ENCODE data around the gene PIK3R1. TPM values are rescaled to one million over a fixed set of nuclear protein-coding genes. Genes with fewer than 3 reads are reported as not detected.

Gene PIK3R1
- total and polyA plus RNA-seq, 4 donors = 73.3 to 123 (median 88.3) TPM

DNA sequence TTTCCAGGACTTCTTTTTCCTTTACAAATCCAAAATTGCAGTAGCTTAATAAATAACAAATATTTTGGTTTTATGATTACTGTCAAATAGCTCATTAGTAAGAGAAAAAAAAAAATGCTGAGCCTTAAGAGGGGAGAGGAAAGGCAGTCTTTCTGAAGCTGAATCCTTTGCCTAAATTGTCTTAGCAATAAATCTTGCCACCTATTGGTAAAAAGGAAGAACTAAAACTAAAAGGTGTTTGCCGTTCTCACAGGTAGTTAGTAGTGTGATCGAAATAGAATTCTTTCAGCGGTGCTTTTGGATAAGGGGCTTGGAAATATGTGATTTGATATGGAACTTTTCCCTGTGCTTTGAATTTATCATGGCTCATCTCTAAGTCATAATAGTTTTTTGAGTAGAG, 31.2 kb downstream of the PIK3R1 start:
- WGBS (ENCODE audit: insufficient coverage) = 94% methylated on average over 2 of the region's 3 CpGs
- H3K27ac ChIP-seq (ENCODE audit: low read depth, low read length) = no peak overlapping the region
- no peaks in the 10 kb centered on the region for H3K9me3 ChIP-seq (ENCODE audit: control insufficient read depth, insufficient read depth, low read length)
- peaks cover 9% of the 10 kb centered on the region for H3K4me1 ChIP-seq (ENCODE audit: control insufficient read depth, insufficient read depth, low read length)
- H3K36me3 ChIP-seq (ENCODE audit: control insufficient read depth, insufficient read depth, low read length) = no peaks in the 10 kb centered on the region
- H3K4me3 ChIP-seq (ENCODE audit: low read depth, low read length) = no peak overlapping the region
- no peaks in the 10 kb centered on the region for H3K27me3 ChIP-seq (ENCODE audit: control insufficient read depth, insufficient read depth, low read length)
- no peak for DNase-seq (ENCODE audit: low read depth in 4 of 6, low spot score in 6 of 6)

DNA sequence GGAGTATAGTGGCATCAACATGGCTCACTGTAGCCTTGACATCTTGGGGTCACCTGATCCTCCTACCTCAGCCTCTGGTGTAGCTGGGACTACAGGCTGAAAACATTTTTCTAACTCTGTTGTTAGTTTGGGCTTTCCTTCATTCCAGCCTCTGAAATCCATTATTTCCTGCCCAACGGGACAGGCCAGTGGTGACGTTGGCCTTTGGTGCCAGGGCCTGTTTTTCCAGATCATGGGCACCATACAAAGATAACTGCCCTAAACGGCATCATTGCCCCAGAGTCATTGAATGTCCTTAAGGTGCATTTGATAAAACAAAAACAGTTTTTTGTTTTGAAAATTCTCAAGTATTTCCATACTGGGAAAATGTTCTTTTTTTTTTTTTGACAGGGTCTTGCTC, 32.1 kb downstream of the PIK3R1 start:
- H3K27me3 ChIP-seq (ENCODE audit: control insufficient read depth, insufficient read depth, low read length) = no peaks in the 10 kb centered on the region
- no peak overlapping the region for H3K4me3 ChIP-seq (ENCODE audit: low read depth, low read length)
- no peak overlapping the region for H3K27ac ChIP-seq (ENCODE audit: low read depth, low read length)
- WGBS (ENCODE audit: insufficient coverage) = 90% methylated on average over 2 of the region's 3 CpGs
- peaks cover 12% of the 10 kb centered on the region for H3K4me1 ChIP-seq (ENCODE audit: control insufficient read depth, insufficient read depth, low read length)
- H3K9me3 ChIP-seq (ENCODE audit: control insufficient read depth, insufficient read depth, low read length) = no peaks in the 10 kb centered on the region
- no peaks in the 10 kb centered on the region for H3K36me3 ChIP-seq (ENCODE audit: control insufficient read depth, insufficient read depth, low read length)
- DNase-seq (ENCODE audit: low read depth in 4 of 6, low spot score in 6 of 6) = no peak

DNA sequence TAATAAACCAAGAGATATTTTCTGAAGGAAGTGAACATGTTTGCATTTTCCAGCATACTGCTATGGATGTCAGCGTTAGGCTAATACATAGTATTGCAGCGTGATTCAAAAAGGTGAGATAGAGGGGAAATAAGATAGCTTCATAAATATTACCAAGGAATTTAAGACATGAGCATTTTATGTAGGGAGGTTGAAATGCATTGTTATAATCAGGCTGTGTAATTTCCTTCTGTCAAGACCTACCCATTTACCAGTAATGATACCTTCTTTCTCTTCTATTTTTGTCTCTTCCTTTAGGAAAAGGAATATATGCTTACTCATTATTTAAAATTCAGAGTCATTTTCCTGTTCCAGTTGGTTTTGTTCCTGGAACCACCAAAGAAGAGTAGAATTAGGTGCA, 33.3 kb downstream of the PIK3R1 start:
- no peak for DNase-seq (ENCODE audit: low read depth in 4 of 6, low spot score in 6 of 6)
- H3K4me3 ChIP-seq (ENCODE audit: low read depth, low read length) = no peak overlapping the region
- no CpG with 5 or more reads among the region's 2 CpGs for WGBS (ENCODE audit: insufficient coverage)
- H3K36me3 ChIP-seq (ENCODE audit: control insufficient read depth, insufficient read depth, low read length) = no peaks in the 10 kb centered on the region
- H3K27ac ChIP-seq (ENCODE audit: low read depth, low read length) = no peak overlapping the region
- no peaks in the 10 kb centered on the region for H3K9me3 ChIP-seq (ENCODE audit: control insufficient read depth, insufficient read depth, low read length)
- H3K4me1 ChIP-seq (ENCODE audit: control insufficient read depth, insufficient read depth, low read length) = peaks cover 12% of the 10 kb centered on the region
- H3K27me3 ChIP-seq (ENCODE audit: control insufficient read depth, insufficient read depth, low read length) = no peaks in the 10 kb centered on the region

DNA sequence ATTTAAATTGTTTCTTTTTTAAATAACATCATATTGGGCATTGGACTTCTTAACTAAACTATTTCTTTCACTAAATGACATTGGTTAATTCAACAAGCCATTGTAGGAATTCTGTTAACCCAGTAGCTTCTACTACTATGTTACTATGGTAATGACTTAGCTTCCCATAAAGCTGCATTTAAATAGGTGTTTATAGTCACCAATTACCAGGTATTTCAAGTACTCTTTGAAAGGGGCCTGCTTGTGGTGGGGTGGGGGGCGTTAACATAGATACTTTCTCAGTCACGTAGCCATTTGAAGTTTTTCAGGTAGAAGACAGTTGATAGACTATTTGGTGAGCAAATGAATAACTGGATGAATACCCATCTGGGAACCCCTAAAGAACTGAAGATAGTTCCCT, 34.0 kb downstream of the PIK3R1 start:
- Histone ChIP-seq H3K27ac (ENCODE audit: low read depth, low read length) (no peak overlapping the region), H3K4me3 (ENCODE audit: low read depth, low read length) (no peak overlapping the region), H3K27me3 (ENCODE audit: control insufficient read depth, insufficient read depth, low read length) (no peaks in the 10 kb centered on the region), H3K9me3 (ENCODE audit: control insufficient read depth, insufficient read depth, low read length) (no peaks in the 10 kb centered on the region), H3K36me3 (ENCODE audit: control insufficient read depth, insufficient read depth, low read length) (no peaks in the 10 kb centered on the region), H3K4me1 (ENCODE audit: control insufficient read depth, insufficient read depth, low read length) (peaks cover 12% of the 10 kb centered on the region)
- DNase-seq (ENCODE audit: low read depth in 4 of 6, low spot score in 6 of 6) = no peak
- WGBS (ENCODE audit: insufficient coverage) = no CpG with 5 or more reads among the region's 2 CpGs

DNA sequence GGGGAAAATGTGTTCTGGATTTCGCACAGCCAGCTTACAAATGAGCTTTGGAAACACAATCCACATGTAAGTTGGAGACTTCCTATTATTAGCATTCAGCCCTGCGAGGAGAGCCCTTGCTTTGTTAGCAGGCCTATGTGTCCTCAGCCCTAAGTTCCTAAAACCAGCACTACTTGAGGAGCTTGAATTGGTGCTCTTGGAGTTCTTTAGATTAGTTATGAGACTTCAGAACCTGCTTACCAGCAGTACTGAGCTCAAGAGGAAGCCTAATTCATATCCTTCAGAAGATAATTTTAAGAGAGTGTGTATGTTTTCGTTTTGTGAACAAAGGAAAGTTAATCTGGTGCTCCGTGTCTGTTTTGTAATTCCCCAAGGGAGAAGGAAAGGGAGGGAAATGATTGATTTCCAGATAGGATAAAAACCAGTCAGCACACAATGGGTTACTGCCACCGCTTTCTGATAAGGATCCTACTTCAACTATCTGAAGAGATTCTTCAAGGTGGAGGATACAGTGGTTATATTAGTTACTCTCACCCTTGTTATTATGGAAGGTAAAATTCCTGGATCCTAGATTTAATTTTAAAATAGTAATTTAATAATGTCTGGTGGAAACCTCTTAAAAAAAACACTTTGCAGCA, 35.2 kb downstream of the PIK3R1 start:
- WGBS (ENCODE audit: insufficient coverage) = 71% methylated on average over 1 of the region's 5 CpGs
- Histone ChIP-seq H3K9me3 (ENCODE audit: control insufficient read depth, insufficient read depth, low read length) (no peaks in the 10 kb centered on the region), H3K36me3 (ENCODE audit: control insufficient read depth, insufficient read depth, low read length) (no peaks in the 10 kb centered on the region), H3K4me3 (ENCODE audit: low read depth, low read length) (no peak overlapping the region), H3K27me3 (ENCODE audit: control insufficient read depth, insufficient read depth, low read length) (no peaks in the 10 kb centered on the region), H3K27ac (ENCODE audit: low read depth, low read length) (peak overlapping the region; percentile 44), H3K4me1 (ENCODE audit: control insufficient read depth, insufficient read depth, low read length) (peaks cover 12% of the 10 kb centered on the region)
- no peak for DNase-seq (ENCODE audit: low read depth in 4 of 6, low spot score in 6 of 6)

DNA sequence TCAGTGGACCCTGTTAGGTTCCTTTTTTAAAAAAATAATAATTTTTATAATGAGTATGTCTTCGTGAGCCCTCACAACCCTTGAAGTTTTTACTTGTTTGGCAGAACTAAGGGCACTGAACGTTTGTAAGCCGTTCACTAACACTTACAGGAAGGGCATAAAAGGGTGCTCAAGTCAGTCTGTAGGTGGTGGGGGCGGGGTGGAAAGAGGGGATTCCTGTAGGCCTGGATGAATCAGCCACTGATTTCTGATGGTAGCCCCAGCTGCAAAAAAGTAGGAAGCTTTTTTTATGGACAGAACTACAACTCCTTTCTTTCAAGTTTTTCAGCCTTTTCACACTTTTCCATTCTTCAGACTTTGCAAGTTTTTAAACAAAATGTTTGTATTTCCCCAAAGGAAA, 35.8 kb downstream of the PIK3R1 start:
- no peak overlapping the region for H3K4me3 ChIP-seq (ENCODE audit: low read depth, low read length)
- 42% methylated on average over 4 of the region's 4 CpGs for WGBS (ENCODE audit: insufficient coverage)
- H3K4me1 ChIP-seq (ENCODE audit: control insufficient read depth, insufficient read depth, low read length) = peaks cover 12% of the 10 kb centered on the region
- H3K27ac ChIP-seq (ENCODE audit: low read depth, low read length) = peak overlapping the region; percentile 44
- no peaks in the 10 kb centered on the region for H3K27me3 ChIP-seq (ENCODE audit: control insufficient read depth, insufficient read depth, low read length)
- no peaks in the 10 kb centered on the region for H3K36me3 ChIP-seq (ENCODE audit: control insufficient read depth, insufficient read depth, low read length)
- DNase-seq (ENCODE audit: low read depth in 4 of 6, low spot score in 6 of 6) = no peak
- H3K9me3 ChIP-seq (ENCODE audit: control insufficient read depth, insufficient read depth, low read length) = no peaks in the 10 kb centered on the region

DNA sequence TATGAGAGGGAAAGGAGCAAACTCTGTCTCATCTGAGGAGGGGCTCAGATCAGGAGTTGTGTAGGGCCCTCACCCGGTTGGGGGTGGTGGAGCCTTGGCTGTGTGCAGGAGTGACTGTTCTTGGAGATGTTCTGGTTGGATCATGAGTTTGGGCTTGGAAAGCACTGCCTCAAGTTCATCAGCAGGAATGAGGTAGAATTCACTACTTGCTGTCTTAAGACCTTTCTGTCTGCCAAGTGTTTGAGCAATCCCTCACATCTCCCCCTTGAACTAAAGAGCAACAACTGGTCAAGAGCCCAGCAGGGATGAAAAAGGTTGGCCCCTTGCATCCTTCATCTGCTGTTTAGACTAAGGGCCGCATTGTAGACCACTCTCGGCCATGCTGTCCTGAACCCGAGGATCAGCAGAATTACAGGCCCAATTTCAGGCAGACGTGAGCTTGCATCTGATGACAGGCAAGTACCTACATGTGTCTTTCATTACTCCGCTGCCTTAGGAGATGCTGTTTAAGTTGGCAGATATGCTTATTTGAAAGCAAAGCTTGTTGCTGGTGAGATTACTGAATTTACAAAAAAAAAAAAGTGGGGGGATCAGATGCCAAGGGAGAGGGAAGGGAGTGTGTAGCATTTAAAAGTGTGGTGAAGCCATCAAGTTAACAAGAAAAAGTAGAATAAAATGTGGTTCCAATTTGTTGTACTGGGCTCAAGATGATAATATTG, 36.4 kb downstream of the PIK3R1 start:
- WGBS (ENCODE audit: insufficient coverage) = 39% methylated on average over 5 of the region's 6 CpGs
- Histone ChIP-seq H3K9me3 (ENCODE audit: control insufficient read depth, insufficient read depth, low read length) (no peaks in the 10 kb centered on the region), H3K36me3 (ENCODE audit: control insufficient read depth, insufficient read depth, low read length) (no peaks in the 10 kb centered on the region), H3K27ac (ENCODE audit: low read depth, low read length) (peak overlapping the region; percentile 44), H3K27me3 (ENCODE audit: control insufficient read depth, insufficient read depth, low read length) (no peaks in the 10 kb centered on the region), H3K4me3 (ENCODE audit: low read depth, low read length) (no peak overlapping the region), H3K4me1 (ENCODE audit: control insufficient read depth, insufficient read depth, low read length) (peaks cover 15% of the 10 kb centered on the region)
- peak in 1 of 6 donors; percentile 66 for DNase-seq (ENCODE audit: low read depth in 4 of 6, low spot score in 6 of 6)

DNA sequence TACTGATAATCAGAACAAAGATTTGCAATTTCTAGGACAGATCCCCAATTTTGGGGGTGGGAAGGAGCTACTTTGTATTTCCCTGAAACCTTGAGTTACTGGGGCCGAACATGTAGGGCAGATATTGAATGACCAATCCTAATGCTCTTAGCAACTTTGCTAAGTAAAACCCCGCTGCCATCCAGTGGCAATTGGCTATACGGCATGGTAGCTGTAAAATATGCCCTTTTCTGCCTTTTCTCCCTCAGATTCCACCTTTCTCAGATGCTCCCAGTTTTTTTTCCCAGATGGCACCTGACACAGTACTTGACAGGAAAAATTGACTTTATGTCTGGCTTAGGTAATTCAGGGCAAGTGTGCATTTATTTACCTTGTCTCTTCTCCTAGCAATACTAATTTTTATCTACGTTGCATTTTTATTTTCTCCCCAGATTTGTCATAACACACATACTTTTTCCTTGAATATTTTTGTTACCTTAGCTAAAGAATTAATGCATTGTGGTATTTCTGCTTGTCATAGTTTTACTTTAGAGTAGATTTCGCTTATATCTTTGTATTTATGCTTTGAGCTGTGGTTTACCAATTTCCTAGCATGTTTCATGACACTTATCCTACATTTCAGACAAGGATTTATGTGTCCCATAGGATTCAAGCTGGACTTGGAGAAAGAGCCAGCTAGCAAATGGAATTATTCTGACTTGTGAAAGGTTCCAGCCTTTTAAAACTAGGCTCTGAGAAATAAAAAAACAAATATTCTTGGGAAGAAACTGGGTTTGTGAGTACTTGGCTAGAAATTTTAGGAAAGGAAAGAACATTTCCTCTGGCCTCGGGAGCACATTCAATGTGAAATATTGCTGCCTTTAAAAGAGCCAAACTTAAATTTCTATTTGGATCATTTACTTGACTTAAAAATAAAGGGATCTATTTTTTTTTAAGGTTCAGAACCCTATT, 37.4 kb downstream of the PIK3R1 start:
- H3K4me1 ChIP-seq (ENCODE audit: control insufficient read depth, insufficient read depth, low read length) = peaks cover 20% of the 10 kb centered on the region
- no peaks in the 10 kb centered on the region for H3K27me3 ChIP-seq (ENCODE audit: control insufficient read depth, insufficient read depth, low read length)
- H3K4me3 ChIP-seq (ENCODE audit: low read depth, low read length) = no peak overlapping the region
- DNase-seq (ENCODE audit: low read depth in 4 of 6, low spot score in 6 of 6) = peak in 4 of 6 donors; percentile 42 to 86 (median 64)
- WGBS (ENCODE audit: insufficient coverage) = 10% methylated on average over 2 of the region's 6 CpGs
- no peaks in the 10 kb centered on the region for H3K36me3 ChIP-seq (ENCODE audit: control insufficient read depth, insufficient read depth, low read length)
- no peaks in the 10 kb centered on the region for H3K9me3 ChIP-seq (ENCODE audit: control insufficient read depth, insufficient read depth, low read length)
- H3K27ac ChIP-seq (ENCODE audit: low read depth, low read length) = peak overlapping the region; percentile 44

DNA sequence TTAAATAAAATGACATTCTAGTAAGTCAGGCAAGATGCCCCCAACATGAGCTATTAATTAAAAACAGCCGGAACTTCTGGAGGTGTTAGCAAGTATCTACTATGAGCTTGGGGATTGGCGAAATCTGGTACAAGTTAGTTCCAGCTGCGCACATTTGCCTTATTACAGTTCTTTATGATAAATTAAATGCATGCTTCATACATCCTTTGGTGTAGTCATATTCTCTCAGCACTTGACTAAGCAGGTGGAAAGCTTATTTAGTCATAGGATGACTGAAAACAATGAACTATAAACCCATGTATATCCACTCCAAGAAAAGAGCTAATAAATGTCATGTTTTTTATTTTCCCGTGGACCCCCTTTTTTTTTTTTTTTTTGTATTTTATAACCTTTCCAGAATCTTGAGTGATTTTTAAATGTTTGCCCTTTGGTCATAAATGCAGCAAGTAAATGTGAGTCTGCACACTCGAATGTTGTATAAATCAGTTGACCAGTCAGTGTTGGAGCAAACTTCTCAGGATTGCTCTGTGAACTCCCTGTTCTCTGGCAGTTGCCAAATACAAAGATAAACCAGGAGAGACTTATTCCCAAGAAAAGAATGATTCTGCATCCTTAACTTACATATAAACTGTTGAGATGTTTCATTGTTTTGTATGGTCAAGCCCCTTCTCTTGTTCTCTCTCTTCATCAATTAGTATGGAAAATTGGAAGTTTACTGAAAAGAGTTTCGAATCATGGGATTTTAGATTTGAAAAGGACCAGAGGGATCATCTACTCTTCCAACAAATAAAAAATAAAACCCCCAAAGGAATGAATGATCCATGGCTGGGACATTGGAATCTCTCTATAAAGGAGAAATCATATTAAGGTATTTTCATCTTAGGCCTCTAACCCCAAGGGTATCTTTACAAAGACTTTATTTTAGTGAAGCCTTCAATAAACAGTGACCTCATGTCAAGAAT, 38.3 kb downstream of the PIK3R1 start:
- Histone ChIP-seq H3K9me3 (ENCODE audit: control insufficient read depth, insufficient read depth, low read length) (no peaks in the 10 kb centered on the region), H3K4me1 (ENCODE audit: control insufficient read depth, insufficient read depth, low read length) (peaks cover 20% of the 10 kb centered on the region), H3K4me3 (ENCODE audit: low read depth, low read length) (no peak overlapping the region), H3K27me3 (ENCODE audit: control insufficient read depth, insufficient read depth, low read length) (no peaks in the 10 kb centered on the region), H3K36me3 (ENCODE audit: control insufficient read depth, insufficient read depth, low read length) (no peaks in the 10 kb centered on the region), H3K27ac (ENCODE audit: low read depth, low read length) (peak overlapping the region; percentile 6)
- whole genome bisulfite sequencing (ENCODE audit: insufficient coverage) = no CpG with 5 or more reads among the region's 6 CpGs
- DNase-seq (ENCODE audit: low read depth in 4 of 6, low spot score in 6 of 6) = no peak

Data from spinal cord (tissue), 10 donors.